ENCODE data around the gene TMEM184C. TPM values are rescaled to one million over a fixed set of nuclear protein-coding genes. Genes with fewer than 3 reads are reported as not detected.

TMEM184C gene
- total RNA-seq, 1 donor from 2014 or later = 27.9 TPM

DNA sequence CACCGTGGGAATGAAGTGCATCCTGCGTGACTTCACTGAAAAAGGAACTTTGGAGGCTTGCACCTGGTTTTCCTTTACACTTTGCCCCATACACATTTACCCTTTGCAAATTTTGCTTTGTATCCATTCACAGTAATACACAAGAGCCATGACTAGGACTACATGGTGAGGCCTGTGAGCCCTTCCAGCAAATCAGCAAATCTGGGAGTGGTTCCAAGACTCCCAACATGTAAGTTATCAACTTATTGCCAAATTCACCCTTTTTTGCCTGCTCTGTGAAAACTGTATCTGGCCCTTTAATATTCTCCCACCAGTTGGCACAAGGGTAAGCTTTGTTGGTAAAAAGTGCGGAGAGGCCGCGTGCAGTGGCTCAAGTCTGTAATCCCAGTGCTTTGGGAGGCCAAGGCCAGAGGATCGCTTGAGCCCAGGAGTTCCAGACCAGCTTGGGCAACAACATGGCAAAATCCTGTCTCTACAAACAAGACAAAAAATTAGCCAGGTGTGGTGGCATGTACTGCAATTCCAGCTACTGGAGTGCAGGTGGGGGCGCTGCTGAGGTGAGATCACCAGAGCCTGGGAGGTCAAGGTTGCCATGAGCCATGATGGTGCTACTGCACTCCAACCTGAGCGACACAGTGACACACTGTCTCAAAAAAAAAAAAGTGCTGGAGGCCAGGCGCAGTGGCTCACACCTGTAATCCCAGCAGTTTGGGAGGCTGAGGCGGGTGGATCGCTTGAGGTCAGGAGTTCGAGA is 61.8 kb downstream of the TMEM184C start:
- H3K27ac Mint-ChIP-seq = no peak overlapping the region
- ChIA-PET POLR2A (interaction anchor here (1.0 kb wide), 1 partner anchor 62 kb away, joined by 4 read pairs; the partner anchor contains the start of gene TMEM184C), CTCF (interaction anchor here (0.6 to 0.9 kb wide), 2 partner anchors 188 to 1739 kb away, joined by 3 read pairs; no protein-coding TSS in a partner anchor)
- DNase-seq = no peak
- H3K27me3 Mint-ChIP-seq = no peaks in the 10 kb centered on the region
- H3K36me3 Mint-ChIP-seq (ENCODE audit: low read depth) = peaks cover 35% of the 10 kb centered on the region
- TF ChIP-seq, protein P1, sequence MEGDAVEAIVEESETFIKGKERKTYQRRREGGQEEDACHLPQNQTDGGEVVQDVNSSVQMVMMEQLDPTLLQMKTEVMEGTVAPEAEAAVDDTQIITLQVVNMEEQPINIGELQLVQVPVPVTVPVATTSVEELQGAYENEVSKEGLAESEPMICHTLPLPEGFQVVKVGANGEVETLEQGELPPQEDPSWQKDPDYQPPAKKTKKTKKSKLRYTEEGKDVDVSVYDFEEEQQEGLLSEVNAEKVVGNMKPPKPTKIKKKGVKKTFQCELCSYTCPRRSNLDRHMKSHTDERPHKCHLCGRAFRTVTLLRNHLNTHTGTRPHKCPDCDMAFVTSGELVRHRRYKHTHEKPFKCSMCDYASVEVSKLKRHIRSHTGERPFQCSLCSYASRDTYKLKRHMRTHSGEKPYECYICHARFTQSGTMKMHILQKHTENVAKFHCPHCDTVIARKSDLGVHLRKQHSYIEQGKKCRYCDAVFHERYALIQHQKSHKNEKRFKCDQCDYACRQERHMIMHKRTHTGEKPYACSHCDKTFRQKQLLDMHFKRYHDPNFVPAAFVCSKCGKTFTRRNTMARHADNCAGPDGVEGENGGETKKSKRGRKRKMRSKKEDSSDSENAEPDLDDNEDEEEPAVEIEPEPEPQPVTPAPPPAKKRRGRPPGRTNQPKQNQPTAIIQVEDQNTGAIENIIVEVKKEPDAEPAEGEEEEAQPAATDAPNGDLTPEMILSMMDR (IDR thresholded peaks at IDR 0.05) = no peak
- intact Hi-C loops (cut with micrococcal nuclease) = no loop called here
- no peak for ATAC-seq (ENCODE audit: low read depth)
- H3K9me3 Mint-ChIP-seq = no peaks in the 10 kb centered on the region
- H3K4me3 Mint-ChIP-seq = no peak overlapping the region
- H3K4me1 Mint-ChIP-seq = peaks cover 12% of the 10 kb centered on the region

DNA sequence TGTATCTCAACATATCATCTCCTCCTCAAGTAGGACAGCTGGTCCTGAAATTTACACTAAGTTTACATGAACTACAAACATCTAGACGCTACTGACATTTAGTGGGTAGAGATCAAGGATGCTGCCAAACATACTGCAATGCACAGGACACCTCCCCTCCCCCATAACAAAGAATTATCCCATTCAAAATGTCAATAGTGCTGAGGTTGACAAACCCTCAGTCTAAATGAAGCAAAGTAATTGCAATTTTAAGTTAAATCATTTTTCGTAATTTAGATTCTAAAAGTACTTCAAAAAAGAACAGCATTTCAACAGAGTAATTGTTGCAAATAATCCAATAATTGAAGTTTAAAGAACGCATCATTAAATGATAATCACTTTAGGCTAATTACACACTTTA is 65.6 kb downstream of the TMEM184C start:
- peak overlapping the region; percentile 97 for H3K4me3 Mint-ChIP-seq
- H3K9me3 Mint-ChIP-seq = no peaks in the 10 kb centered on the region
- TF ChIP-seq, protein P1 (IDR thresholded peaks at IDR 0.05) = no peak
- CTCF ChIA-PET = no interaction called here
- H3K4me1 Mint-ChIP-seq = peaks cover 23% of the 10 kb centered on the region
- no peak overlapping the region for H3K27ac Mint-ChIP-seq
- intact Hi-C loops (cut with micrococcal nuclease) = no loop called here
- ATAC-seq (ENCODE audit: low read depth) (no peak), DNase-seq (no peak)
- peaks cover 6% of the 10 kb centered on the region for H3K27me3 Mint-ChIP-seq
- POLR2A ChIA-PET = interaction anchor here (2.3 kb wide), 1 partner anchor 66 kb away, joined by 43 read pairs; the partner anchor contains the start of gene TMEM184C
- H3K36me3 Mint-ChIP-seq (ENCODE audit: low read depth) = peaks cover 29% of the 10 kb centered on the region

- H3K36me3 Mint-ChIP-seq (ENCODE audit: low read depth) = peaks cover 25% of the 10 kb centered on the region
- POLR2A ChIA-PET = interaction anchor here (0.6 to 2.3 kb wide), 4 partner anchors 24 to 760 kb away, joined by 3 to 43 read pairs (median 8); partner anchors contain the start of genes NR3C2 and TMEM184C
- ATAC-seq (ENCODE audit: low read depth) (no peak), DNase-seq (no peak)
- CTCF ChIA-PET = no interaction called here
- H3K4me3 Mint-ChIP-seq = peak overlapping the region; percentile 97
- H3K4me1 Mint-ChIP-seq = peaks cover 23% of the 10 kb centered on the region
- TF ChIP-seq, protein P1 (IDR thresholded peaks at IDR 0.05) = no peak
- H3K27me3 Mint-ChIP-seq = peaks cover 6% of the 10 kb centered on the region
- H3K9me3 Mint-ChIP-seq = no peaks in the 10 kb centered on the region
- H3K27ac Mint-ChIP-seq = peak overlapping the region; percentile 94
- intact Hi-C loops (cut with micrococcal nuclease) = no loop called here
These were observed 66.0 kb downstream of the TMEM184C start for GRCh38 chr4:147683188-147683591.

DNA sequence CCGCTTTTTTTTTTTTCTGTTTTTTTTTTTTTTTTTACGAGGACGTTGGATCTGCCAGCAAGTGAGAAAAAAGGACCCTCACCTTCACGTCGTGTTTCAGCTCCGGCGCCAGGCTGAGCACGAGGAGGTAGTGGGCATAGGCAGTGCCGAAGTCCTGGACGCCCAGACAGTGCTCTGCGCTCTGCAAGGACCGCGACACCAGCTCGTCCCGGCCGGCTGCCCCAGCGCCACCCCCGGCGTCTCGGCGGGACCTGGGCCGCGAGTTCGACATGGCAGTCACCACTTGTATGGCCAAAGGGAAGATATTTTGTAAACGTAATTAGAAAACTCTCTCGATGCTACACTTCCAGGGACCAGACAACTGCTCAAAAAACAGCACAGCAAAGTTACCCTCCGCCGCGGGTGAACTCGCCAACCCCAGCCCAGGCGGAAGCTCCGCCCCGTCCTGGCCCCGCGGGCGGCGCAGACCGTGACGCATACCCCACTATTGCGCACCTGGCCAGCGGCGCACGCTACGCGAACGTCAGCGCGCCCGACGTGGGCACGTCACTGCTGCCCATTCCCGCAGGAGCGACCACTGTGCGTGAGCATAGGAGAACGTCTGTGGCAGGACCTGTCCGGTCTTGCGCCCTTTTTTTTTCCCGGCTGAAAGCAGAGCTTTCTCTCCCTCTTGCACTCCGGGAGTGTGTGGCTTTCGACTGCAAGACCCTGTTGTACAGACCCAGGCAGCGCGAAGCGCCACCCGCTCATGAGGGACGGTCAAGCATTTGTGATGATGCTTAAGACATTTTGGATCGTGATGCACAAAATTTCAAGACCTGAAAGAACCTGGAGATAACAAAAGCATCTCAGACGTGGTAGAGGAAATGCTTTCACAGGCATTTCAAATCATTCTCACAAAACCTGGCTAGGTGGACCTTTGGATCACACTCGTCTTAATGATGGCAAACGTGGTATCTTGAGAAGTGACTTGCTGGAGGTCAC is 66.8 kb downstream of the TMEM184C start, which contains the start of gene PRMT9:
Gene PRMT9, minus strand, starts transcription at position 447 of the 984 bp plus-strand sequence. Its CDS starts 176 bp downstream, at position 271.
- TF ChIP-seq, protein P1 (IDR thresholded peaks at IDR 0.05) = no peak
- Mint-ChIP-seq H3K9me3 (no peaks in the 10 kb centered on the region), H3K4me3 (peak within 1 kb of the TSS; percentile 97), H3K27me3 (peaks cover 6% of the 10 kb centered on the region), H3K4me1 (peaks cover 23% of the 10 kb centered on the region), H3K27ac (peak within 1 kb of the TSS; percentile 94), H3K36me3 (ENCODE audit: low read depth) (peaks cover 17% of the 10 kb centered on the region)
- ChIA-PET POLR2A (interaction anchor here (0.5 to 2.3 kb wide), 8 partner anchors 20 to 759 kb away, joined by 3 to 43 read pairs (median 3); partner anchors contain the start of genes NR3C2 and TMEM184C), CTCF (interaction anchor here (1.5 kb wide), 1 partner anchor 67 kb away, joined by 3 read pairs; the partner anchor contains the start of gene TMEM184C)
- ATAC-seq (ENCODE audit: low read depth) (peak; percentile 97), DNase-seq (peak; percentile 83)
- intact Hi-C loops (cut with micrococcal nuclease) = loop anchor here (1.0 to 2.0 kb wide), 3 partner anchors 49 to 758 kb away; partner anchors contain the start of genes ARHGAP10, NR3C2 and TMEM184C
